ENCODE results near the gene TCEANC2. TPM values are rescaled to one million over a fixed set of nuclear protein-coding genes. Genes with fewer than 3 reads are reported as not detected.

Gene TCEANC2
- total RNA-seq, 4 donors from 2014 or later, result 2.6 to 9.5 (median 7.0) TPM

DNA sequence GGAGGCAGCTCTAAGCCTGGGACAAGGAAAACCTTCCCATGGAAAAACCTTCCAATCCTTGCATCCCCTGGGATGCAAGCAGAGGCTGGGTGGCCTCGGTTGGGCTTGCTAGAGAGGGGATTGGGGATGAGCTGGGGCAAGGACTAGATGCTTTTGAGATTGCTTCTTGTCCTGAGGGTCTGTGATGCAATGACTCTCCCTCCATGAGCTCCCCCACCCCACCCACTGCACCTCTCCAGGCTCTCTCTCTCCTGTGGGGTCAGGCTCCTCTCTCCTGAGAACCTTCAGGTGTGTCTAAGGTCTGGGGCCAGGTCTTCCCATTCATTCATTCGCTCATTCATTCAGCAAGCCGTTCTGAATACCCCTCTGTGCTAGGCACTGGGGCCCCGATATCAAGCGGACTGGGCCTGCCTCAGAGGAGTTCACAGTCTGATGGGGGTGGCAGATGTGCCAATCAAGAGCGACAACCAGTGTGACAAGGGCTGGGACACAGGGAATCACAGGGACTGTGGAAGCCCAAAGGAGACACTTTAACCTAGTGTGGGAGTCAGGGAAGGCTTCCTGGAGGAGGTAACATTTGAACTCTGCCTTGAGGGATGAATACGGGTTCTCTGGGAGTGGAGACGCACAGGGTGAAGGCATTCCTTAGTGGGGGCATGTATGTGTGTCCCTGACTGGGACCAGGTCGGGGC is 41.9 kb upstream of the TCEANC2 start:
- TF ChIP-seq, protein P1, sequence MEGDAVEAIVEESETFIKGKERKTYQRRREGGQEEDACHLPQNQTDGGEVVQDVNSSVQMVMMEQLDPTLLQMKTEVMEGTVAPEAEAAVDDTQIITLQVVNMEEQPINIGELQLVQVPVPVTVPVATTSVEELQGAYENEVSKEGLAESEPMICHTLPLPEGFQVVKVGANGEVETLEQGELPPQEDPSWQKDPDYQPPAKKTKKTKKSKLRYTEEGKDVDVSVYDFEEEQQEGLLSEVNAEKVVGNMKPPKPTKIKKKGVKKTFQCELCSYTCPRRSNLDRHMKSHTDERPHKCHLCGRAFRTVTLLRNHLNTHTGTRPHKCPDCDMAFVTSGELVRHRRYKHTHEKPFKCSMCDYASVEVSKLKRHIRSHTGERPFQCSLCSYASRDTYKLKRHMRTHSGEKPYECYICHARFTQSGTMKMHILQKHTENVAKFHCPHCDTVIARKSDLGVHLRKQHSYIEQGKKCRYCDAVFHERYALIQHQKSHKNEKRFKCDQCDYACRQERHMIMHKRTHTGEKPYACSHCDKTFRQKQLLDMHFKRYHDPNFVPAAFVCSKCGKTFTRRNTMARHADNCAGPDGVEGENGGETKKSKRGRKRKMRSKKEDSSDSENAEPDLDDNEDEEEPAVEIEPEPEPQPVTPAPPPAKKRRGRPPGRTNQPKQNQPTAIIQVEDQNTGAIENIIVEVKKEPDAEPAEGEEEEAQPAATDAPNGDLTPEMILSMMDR (IDR thresholded peaks at IDR 0.05 in 4 of 5, conservative IDR thresholded peaks at IDR 0.05 in 1 of 5), result no peak
- no peak for TF ChIP-seq POLR2A (IDR thresholded peaks at IDR 0.05)
- Histone ChIP-seq H3K4me1 (no peaks in the 10 kb centered on the region), H3K27ac (no peak overlapping the region), H3K9me3 (no peaks in the 10 kb centered on the region), H3K36me3 (no peaks in the 10 kb centered on the region), H3K4me3 (no peak overlapping the region), H3K27me3 (peaks cover 0 to 3% (median 0%) of the 10 kb centered on the region in 3 donors)
- intact Hi-C loops (cut with DNase I; ENCODE audit: low total_unique reads), result no loop called here
- ATAC-seq (no peak), DNase-seq (no peak)
- in situ Hi-C loops (cut with MboI; ENCODE audit: low sequenced_read_pairs in 4 of 4), result no loop called here

DNA sequence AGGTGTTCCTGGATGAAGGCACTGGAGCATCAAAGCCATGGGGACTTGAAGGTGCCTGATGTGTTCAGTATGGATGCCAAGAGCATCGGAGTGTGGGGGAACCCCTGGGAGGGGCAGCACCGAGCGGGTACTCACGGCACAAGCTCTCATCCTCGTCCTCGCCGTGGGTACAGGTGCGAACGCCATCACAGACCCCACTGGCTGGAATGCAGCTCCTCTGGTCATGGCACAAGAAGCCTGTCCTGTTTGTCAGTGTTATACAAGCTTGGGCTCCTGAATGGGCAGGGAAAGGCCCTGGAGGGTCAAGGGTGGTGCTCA is 41.4 kb upstream of the TCEANC2 start:
- Histone ChIP-seq H3K4me3 (no peak overlapping the region), H3K27ac (no peak overlapping the region), H3K4me1 (no peaks in the 10 kb centered on the region), H3K36me3 (no peaks in the 10 kb centered on the region), H3K27me3 (peaks cover 0 to 3% (median 0%) of the 10 kb centered on the region in 3 donors), H3K9me3 (no peaks in the 10 kb centered on the region)
- TF ChIP-seq, protein P1 (IDR thresholded peaks at IDR 0.05 in 4 of 5, conservative IDR thresholded peaks at IDR 0.05 in 1 of 5), result no peak
- no peak for TF ChIP-seq POLR2A (IDR thresholded peaks at IDR 0.05)
- ATAC-seq (no peak), DNase-seq (no peak)
- in situ Hi-C loops (cut with MboI; ENCODE audit: low sequenced_read_pairs in 4 of 4), result no loop called here
- intact Hi-C loops (cut with DNase I; ENCODE audit: low total_unique reads), result no loop called here

DNA sequence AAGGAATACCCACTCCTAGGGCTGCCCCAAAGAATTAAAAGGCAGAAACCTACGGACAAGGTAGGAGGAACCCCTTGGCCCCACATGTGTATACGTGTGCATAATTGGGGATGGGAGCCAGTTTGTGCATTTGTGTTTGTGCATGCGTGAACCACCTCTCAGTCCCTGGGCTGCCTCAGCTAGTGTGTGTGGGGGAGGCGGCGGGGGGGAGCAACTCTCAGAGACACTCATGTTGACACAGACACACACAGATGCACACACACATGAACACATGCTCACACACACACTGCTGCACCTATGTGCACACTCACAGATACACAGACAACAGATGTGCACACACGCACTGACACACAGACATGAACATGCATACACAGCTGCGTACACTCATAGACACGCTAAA is 40.5 kb upstream of the TCEANC2 start:
- H3K4me1 ChIP-seq, result no peaks in the 10 kb centered on the region
- in situ Hi-C loops (cut with MboI; ENCODE audit: low sequenced_read_pairs in 4 of 4), result no loop called here
- H3K27ac ChIP-seq, result no peak overlapping the region
- intact Hi-C loops (cut with DNase I; ENCODE audit: low total_unique reads), result no loop called here
- peaks cover 0 to 3% (median 0%) of the 10 kb centered on the region in 3 donors for H3K27me3 ChIP-seq
- ATAC-seq, result no peak
- no peak overlapping the region for H3K4me3 ChIP-seq
- no peaks in the 10 kb centered on the region for H3K36me3 ChIP-seq
- no peak for TF ChIP-seq POLR2A (IDR thresholded peaks at IDR 0.05)
- TF ChIP-seq, protein P1 (IDR thresholded peaks at IDR 0.05 in 4 of 5, conservative IDR thresholded peaks at IDR 0.05 in 1 of 5), result no peak
- no peak for DNase-seq
- H3K9me3 ChIP-seq, result no peaks in the 10 kb centered on the region

DNA sequence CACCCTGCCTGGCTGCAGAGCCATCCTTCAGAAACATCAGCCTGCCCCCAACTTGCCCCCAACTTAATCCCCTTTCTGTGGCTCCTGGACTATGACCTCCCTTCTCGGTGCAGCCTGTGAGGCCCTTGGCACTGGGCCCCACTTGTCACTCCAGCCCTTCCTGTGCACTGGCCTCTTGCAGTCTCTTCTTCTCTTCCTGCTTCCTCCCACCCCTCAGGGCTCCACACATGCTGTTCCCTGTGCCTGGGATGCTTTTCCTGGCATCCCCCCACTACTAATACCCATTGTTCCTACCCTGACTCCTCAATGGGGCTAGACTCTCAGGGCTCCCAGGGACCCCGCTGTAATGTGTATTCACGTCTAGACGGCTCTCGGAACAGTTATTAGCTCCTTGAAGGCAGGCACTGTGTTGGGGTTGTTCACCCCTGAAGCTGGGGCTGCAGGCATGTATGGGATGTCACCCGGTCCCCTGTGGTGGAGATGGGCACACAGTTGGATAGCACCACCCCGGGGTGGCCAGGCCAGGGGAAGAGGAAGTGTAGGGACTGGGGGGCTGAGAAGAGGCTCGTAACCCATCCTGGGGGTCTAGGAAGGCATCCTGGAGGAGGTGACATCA is 39.9 kb upstream of the TCEANC2 start:
- in situ Hi-C loops (cut with MboI; ENCODE audit: low sequenced_read_pairs in 4 of 4) (no loop called here), intact Hi-C loops (cut with DNase I; ENCODE audit: low total_unique reads) (no loop called here)
- TF ChIP-seq POLR2A (IDR thresholded peaks at IDR 0.05), result no peak
- TF ChIP-seq, protein P1 (IDR thresholded peaks at IDR 0.05 in 4 of 5, conservative IDR thresholded peaks at IDR 0.05 in 1 of 5), result no peak
- ATAC-seq (no peak), DNase-seq (no peak)
- Histone ChIP-seq H3K4me3 (no peak overlapping the region), H3K36me3 (no peaks in the 10 kb centered on the region), H3K27me3 (peaks cover 0 to 3% (median 0%) of the 10 kb centered on the region in 3 donors), H3K9me3 (no peaks in the 10 kb centered on the region), H3K4me1 (no peaks in the 10 kb centered on the region), H3K27ac (no peak overlapping the region)
